ENCODE data around the gene CCNK. TPM values are rescaled to one million over a fixed set of nuclear protein-coding genes. Genes with fewer than 3 reads are reported as not detected.

The CCNK gene
- total RNA-seq, 1 donor from 2014 or later: 8.4 TPM

GRCh38 chr14:99510556-99511139 is 29.4 kb downstream of the CCNK start:
- H3K4me3 ChIP-seq (ENCODE audit: low read depth, low read length): no peak overlapping the region
- TF ChIP-seq CTCF (conservative IDR thresholded peaks at IDR 0.05; ENCODE audit: low read depth, low read length): no peak
- no peak for DNase-seq (ENCODE audit: low read depth)

GRCh38 chr14:99511421-99512109 is 30.4 kb downstream of the CCNK start:
- no peak for DNase-seq (ENCODE audit: low read depth)
- no peak for TF ChIP-seq CTCF (conservative IDR thresholded peaks at IDR 0.05; ENCODE audit: low read depth, low read length)
- no peak overlapping the region for H3K4me3 ChIP-seq (ENCODE audit: low read depth, low read length)

GRCh38 chr14:99512110-99512449 is 30.9 kb downstream of the CCNK start:
- no peak for TF ChIP-seq CTCF (conservative IDR thresholded peaks at IDR 0.05; ENCODE audit: low read depth, low read length)
- DNase-seq (ENCODE audit: low read depth): no peak
- H3K4me3 ChIP-seq (ENCODE audit: low read depth, low read length): no peak overlapping the region

GRCh38 chr14:99512571-99513182 is 31.5 kb downstream of the CCNK start:
- H3K4me3 ChIP-seq (ENCODE audit: low read depth, low read length): no peak overlapping the region
- TF ChIP-seq CTCF (conservative IDR thresholded peaks at IDR 0.05; ENCODE audit: low read depth, low read length): no peak
- DNase-seq (ENCODE audit: low read depth): no peak

- no peak for DNase-seq (ENCODE audit: low read depth)
- no peak overlapping the region for H3K4me3 ChIP-seq (ENCODE audit: low read depth, low read length)
- no peak for TF ChIP-seq CTCF (conservative IDR thresholded peaks at IDR 0.05; ENCODE audit: low read depth, low read length)
Observed at GRCh38 chr14:99513183-99513694, 32.0 kb downstream of the CCNK start.

GRCh38 chr14:99513946-99514551 is 32.8 kb downstream of the CCNK start:
- H3K4me3 ChIP-seq (ENCODE audit: low read depth, low read length): no peak overlapping the region
- TF ChIP-seq CTCF (conservative IDR thresholded peaks at IDR 0.05; ENCODE audit: low read depth, low read length): no peak
- DNase-seq (ENCODE audit: low read depth): no peak

Measured in epithelial cell of proximal tubule (primary cell).